PC-3 (cell line): ENCODE data around the gene THSD7A.

Source experiments
- CTCF ChIP-seq: fragments of 300-600 bp; sonication (generic); conservative IDR thresholded peaks from 2 replicates; pipeline ENCODE4 v1.5.1; 2017; ENCODE audit warnings: antibody characterized with exemption, low read depth, mild to moderate bottlenecking, low read length
- EZH2 ChIP-seq: fragments of 300-600 bp; sonication (generic); IDR thresholded peaks from one replicate; pipeline ENCODE4 v1.6.1; 2017; ENCODE audit warnings: antibody characterized with exemption, mild to moderate bottlenecking, low read length; ENCODE audit not compliant: unreplicated experiment
- EZH2phosphoT487 ChIP-seq: fragments of 300-600 bp; sonication (generic); IDR thresholded peaks from 2 replicates; pipeline ENCODE4 v1.6.1; 2018; ENCODE audit warnings: mild to moderate bottlenecking, antibody characterized with exemption, low read length, borderline replicate concordance

GRCh38 chr7:11587814-11588213 is 244.2 kb downstream of the THSD7A start:
- TF ChIP-seq CTCF: no peak
- no peak for TF ChIP-seq EZH2
- TF ChIP-seq EZH2phosphoT487: no peak
